ENCODE results near the gene KIDINS220. TPM values are rescaled to one million over a fixed set of nuclear protein-coding genes. Genes with fewer than 3 reads are reported as not detected.

KIDINS220 gene
- total and polyA plus RNA-seq, 9 donors, result 33.8 to 96.9 (median 66.7) TPM

DNA sequence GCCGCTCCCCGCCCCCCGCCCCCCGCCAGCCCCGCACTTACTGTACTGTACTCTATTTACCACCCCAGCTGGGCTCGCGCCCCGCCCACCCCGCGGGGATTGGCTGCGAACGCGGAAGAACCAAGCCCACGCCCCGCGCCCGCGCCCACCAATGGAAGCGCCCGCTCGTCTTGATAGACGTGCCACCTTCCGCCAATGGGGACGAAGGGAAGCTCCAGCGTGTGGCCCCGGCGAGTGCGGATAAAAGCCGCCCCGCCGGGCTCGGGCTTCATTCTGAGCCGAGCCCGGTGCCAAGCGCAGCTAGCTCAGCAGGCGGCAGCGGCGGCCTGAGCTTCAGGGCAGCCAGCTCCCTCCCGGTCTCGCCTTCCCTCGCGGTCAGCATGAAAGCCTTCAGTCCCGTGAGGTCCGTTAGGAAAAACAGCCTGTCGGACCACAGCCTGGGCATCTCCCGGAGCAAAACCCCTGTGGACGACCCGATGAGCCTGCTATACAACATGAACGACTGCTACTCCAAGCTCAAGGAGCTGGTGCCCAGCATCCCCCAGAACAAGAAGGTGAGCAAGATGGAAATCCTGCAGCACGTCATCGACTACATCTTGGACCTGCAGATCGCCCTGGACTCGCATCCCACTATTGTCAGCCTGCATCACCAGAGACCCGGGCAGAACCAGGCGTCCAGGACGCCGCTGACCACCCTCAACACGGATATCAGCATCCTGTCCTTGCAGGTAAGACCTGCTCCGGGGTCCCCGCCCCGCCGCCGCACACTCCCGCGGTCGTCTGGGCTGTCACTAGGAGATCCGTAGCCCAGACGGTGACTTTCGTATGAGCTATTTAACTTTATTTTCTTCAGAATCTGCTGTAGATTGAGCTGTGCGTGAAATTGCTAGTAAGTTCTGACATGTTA is 155.4 kb downstream of the KIDINS220 start, which contains the start of gene ID2:
Gene ID2, plus strand, starts transcription at position 271 of the 907 bp plus-strand sequence. Its CDS starts 110 bp downstream, at position 381.
- H3K27me3 ChIP-seq, result no peaks in the 10 kb centered on the region
- DNase-seq, result peak; percentile 99 to 100 (median 99)
- peak within 1 kb of the TSS; percentile 58 to 97 for H3K27ac ChIP-seq
- peak within 1 kb of the TSS; percentile 73 for H3K4me3 ChIP-seq
- no peaks in the 10 kb centered on the region for H3K4me1 ChIP-seq (ENCODE audit: insufficient read depth)
- H3K9me3 ChIP-seq, result no peaks in the 10 kb centered on the region
- TF ChIP-seq EP300 (IDR thresholded peaks at IDR 0.05), result no peak
- TF ChIP-seq, protein P1, sequence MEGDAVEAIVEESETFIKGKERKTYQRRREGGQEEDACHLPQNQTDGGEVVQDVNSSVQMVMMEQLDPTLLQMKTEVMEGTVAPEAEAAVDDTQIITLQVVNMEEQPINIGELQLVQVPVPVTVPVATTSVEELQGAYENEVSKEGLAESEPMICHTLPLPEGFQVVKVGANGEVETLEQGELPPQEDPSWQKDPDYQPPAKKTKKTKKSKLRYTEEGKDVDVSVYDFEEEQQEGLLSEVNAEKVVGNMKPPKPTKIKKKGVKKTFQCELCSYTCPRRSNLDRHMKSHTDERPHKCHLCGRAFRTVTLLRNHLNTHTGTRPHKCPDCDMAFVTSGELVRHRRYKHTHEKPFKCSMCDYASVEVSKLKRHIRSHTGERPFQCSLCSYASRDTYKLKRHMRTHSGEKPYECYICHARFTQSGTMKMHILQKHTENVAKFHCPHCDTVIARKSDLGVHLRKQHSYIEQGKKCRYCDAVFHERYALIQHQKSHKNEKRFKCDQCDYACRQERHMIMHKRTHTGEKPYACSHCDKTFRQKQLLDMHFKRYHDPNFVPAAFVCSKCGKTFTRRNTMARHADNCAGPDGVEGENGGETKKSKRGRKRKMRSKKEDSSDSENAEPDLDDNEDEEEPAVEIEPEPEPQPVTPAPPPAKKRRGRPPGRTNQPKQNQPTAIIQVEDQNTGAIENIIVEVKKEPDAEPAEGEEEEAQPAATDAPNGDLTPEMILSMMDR (IDR thresholded peaks at IDR 0.05), result peak in 2 of 3 donors; percentile 9 to 21
- peak; percentile 99 for TF ChIP-seq POLR2A (IDR thresholded peaks at IDR 0.05)
- intact Hi-C loops (cut with DNase I), result loop anchor here in 3 of 4 donors (5.0 to 10.0 kb wide), 7 partner anchors 145 to 1257 kb away; no protein-coding TSS in a partner anchor
- H3K36me3 ChIP-seq, result no peaks in the 10 kb centered on the region
- 0 to 1% (median 0%) methylated on average over 55 to 69 of the region's 70 CpGs for WGBS, 3 donors

- Histone ChIP-seq H3K27me3 (no peaks in the 10 kb centered on the region), H3K9me3 (no peaks in the 10 kb centered on the region), H3K4me1 (ENCODE audit: insufficient read depth) (peaks cover under 1% of the 10 kb centered on the region), H3K4me3 (peak overlapping the region; percentile 50), H3K36me3 (no peaks in the 10 kb centered on the region), H3K27ac (peak overlapping the region in 1 of 2 donors; percentile 97)
- DNase-seq, result peak; percentile 52 to 74 (median 69)
- TF ChIP-seq POLR2A (IDR thresholded peaks at IDR 0.05), result no peak
- TF ChIP-seq, protein P1 (IDR thresholded peaks at IDR 0.05), result no peak
- TF ChIP-seq EP300 (IDR thresholded peaks at IDR 0.05), result no peak
- intact Hi-C loops (cut with DNase I), result loop anchor here in 3 of 4 donors (5.0 to 10.0 kb wide), 7 partner anchors 144 to 1256 kb away; no protein-coding TSS in a partner anchor
- WGBS, 3 donors, result 0 to 1% (median 1%) methylated on average over 29 to 30 of the region's 30 CpGs
Observed at GRCh38 chr2:8680822-8681760, 156.3 kb downstream of the KIDINS220 start.

DNA sequence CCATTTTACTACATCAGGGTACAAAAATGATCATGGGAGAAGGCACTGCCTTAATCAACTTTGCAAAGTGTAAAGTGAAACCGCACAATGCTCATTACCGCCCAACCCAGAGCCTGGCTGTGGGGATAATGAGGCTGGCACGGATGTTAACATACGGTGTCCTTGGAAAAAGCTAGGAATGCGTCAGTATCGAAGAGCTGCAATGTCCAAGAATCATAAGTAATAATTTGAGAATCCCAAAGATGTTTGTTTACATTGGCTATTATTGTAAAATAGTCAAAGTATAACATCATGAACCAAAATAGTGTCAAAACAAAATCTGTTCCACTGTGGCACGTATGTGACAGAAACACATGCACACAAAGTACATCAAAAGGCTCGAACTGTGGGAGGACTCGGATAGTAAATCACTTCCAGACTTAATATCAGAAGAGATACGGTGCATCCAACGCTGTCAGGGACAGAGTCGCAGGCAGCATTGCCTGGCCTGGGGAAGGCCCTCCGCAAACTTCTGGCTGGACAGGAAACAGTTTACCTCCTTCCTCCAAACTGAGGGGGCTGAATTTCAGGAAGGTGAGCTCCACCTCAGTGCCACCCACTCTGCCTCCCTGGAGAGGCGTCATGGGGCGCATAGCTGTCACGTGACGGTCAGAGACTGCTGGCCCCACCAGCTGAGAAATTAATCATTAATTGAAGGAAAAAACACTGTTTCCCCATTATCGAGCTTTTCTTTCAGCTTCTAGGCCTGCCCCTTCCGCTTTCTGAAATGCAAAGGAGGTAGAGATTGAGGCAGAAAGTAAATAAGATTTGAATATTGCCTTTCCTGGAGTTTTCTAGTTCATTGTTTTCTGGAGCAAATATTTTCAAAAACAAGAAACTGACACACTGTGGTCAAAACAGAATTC is 157.3 kb downstream of the KIDINS220 start:
- intact Hi-C loops (cut with DNase I), result loop anchor here in 3 of 4 donors (5.0 to 10.0 kb wide), 8 partner anchors 143 to 1255 kb away; no protein-coding TSS in a partner anchor
- Histone ChIP-seq H3K36me3 (no peaks in the 10 kb centered on the region), H3K27me3 (no peaks in the 10 kb centered on the region), H3K4me3 (peak overlapping the region; percentile 38), H3K27ac (peak overlapping the region; percentile 17 to 97), H3K9me3 (no peaks in the 10 kb centered on the region), H3K4me1 (ENCODE audit: insufficient read depth) (peaks cover 2% of the 10 kb centered on the region)
- peak in 4 of 5 donors; percentile 28 to 53 (median 42) for DNase-seq
- no peak for TF ChIP-seq POLR2A (IDR thresholded peaks at IDR 0.05)
- TF ChIP-seq, protein P1 (IDR thresholded peaks at IDR 0.05), result no peak
- no peak for TF ChIP-seq EP300 (IDR thresholded peaks at IDR 0.05)
- 6 to 7% (median 7%) methylated on average over 19 of the region's 19 CpGs for WGBS, 3 donors

Measured in ovary (tissue), 9 donors.